Measurements from ENCODE around the gene RAPSN. TPM values are rescaled to one million over a fixed set of nuclear protein-coding genes. Genes with fewer than 3 reads are reported as not detected.

Gene RAPSN
- total RNA-seq, 4 donors from 2014 or later, result 0.67 TPM; not detected in 3

DNA sequence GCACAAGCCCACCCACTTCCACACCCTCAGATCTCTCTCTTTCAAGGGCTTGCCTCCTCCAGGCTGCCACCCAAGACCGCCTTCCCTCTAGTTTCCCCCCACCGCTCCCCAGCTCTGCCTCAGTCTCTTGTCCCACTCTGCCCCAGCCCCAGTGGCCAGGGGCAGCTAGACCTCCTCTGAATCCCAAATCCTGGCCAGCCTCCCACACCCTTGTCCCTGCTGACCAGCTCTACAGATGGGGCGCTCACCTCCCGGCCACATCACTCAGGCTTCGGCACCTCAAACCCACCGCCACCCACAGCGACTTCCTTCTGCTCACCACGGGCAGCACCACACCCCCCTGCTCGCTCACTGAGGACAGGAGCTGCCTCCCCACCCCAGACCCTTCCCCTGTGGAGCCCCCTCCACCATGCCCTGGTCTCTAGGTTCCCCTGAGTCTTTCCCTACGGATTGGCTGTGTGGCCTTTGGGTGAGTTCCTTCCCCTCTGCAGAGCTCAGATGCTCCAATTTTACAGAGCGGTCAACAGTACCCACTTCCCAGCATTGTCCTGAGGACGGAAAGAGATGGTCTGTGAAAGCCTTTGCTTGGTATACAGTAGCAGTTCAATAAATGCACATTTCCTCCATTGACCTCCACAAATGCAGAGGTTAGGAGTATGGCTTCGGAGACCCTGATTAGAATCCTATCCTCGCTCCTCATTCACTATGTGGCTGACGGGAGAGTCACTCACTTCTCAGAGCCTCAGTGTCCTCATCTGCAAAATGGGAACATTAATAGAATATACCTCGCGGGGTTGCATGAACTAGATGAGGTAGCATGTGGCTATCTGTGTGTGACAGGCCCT is 59.1 kb downstream of the RAPSN start:
- intact Hi-C loops (cut with DNase I), result no loop called here
- WGBS, 2 donors, result 85 to 92% methylated on average over 17 of the region's 17 CpGs
- Histone ChIP-seq H3K27me3 (no peaks in the 10 kb centered on the region), H3K27ac (no peak overlapping the region), H3K9me3 (no peaks in the 10 kb centered on the region), H3K36me3 (no peaks in the 10 kb centered on the region), H3K4me1 (peaks cover 0 to 5% of the 10 kb centered on the region in 2 donors), H3K4me3 (replicated peaks in 1 of 3) (no peak overlapping the region)
- TF ChIP-seq, protein P1, sequence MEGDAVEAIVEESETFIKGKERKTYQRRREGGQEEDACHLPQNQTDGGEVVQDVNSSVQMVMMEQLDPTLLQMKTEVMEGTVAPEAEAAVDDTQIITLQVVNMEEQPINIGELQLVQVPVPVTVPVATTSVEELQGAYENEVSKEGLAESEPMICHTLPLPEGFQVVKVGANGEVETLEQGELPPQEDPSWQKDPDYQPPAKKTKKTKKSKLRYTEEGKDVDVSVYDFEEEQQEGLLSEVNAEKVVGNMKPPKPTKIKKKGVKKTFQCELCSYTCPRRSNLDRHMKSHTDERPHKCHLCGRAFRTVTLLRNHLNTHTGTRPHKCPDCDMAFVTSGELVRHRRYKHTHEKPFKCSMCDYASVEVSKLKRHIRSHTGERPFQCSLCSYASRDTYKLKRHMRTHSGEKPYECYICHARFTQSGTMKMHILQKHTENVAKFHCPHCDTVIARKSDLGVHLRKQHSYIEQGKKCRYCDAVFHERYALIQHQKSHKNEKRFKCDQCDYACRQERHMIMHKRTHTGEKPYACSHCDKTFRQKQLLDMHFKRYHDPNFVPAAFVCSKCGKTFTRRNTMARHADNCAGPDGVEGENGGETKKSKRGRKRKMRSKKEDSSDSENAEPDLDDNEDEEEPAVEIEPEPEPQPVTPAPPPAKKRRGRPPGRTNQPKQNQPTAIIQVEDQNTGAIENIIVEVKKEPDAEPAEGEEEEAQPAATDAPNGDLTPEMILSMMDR (IDR thresholded peaks at IDR 0.05), result no peak
- no peak for TF ChIP-seq POLR2A (IDR thresholded peaks at IDR 0.05)
- DNase-seq, result no peak

DNA sequence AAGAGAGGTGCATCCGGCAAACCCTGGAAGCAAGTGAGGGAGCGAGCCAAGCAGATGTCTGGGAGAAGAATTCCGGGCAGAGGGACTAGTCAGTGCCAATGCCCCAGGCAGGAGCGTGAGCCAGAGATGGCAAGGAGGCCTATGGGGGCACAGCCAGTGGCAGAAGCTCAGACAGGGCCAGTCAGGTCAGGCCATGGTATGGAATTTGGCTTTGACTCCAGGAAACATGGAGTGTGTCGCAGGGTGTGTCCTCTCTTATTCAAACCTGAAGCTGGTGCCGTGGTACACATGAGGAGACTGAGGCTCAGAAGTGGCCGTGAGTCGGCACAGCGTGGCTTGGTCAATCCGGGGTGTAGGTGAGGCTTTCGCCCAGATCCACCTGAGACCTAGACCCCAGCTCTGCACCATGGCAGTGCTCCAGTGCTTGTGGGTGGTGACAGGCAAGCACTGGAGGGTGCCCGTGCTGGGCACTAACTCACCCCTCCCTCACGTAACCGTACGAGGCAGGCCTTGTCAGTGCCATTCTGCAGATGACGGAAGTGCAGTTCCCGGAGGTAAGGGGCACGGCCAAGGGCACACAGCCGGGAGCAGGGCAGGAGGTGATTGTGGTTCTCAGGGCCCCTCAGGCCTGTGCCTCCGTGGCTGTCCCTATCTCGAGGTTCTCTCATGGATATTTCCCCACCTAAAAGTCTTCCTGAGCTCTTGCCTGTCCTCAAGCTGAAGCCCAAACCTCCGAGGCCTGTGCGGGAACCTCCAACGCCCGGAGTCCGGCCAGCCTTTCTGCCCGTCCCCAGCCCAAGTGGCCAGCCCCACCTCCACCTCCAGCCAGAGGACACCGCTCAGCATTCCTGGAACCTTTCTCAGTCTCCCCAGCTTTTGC is 60.0 kb downstream of the RAPSN start:
- Histone ChIP-seq H3K27ac (no peak overlapping the region), H3K36me3 (no peaks in the 10 kb centered on the region), H3K4me1 (no peaks in the 10 kb centered on the region), H3K9me3 (no peaks in the 10 kb centered on the region), H3K4me3 (replicated peaks in 1 of 3) (no peak overlapping the region), H3K27me3 (no peaks in the 10 kb centered on the region)
- 89 to 90% methylated on average over 18 to 28 of the region's 28 CpGs for WGBS, 2 donors
- TF ChIP-seq POLR2A (IDR thresholded peaks at IDR 0.05), result no peak
- TF ChIP-seq, protein P1 (IDR thresholded peaks at IDR 0.05), result no peak
- intact Hi-C loops (cut with DNase I), result no loop called here
- DNase-seq, result no peak

DNA sequence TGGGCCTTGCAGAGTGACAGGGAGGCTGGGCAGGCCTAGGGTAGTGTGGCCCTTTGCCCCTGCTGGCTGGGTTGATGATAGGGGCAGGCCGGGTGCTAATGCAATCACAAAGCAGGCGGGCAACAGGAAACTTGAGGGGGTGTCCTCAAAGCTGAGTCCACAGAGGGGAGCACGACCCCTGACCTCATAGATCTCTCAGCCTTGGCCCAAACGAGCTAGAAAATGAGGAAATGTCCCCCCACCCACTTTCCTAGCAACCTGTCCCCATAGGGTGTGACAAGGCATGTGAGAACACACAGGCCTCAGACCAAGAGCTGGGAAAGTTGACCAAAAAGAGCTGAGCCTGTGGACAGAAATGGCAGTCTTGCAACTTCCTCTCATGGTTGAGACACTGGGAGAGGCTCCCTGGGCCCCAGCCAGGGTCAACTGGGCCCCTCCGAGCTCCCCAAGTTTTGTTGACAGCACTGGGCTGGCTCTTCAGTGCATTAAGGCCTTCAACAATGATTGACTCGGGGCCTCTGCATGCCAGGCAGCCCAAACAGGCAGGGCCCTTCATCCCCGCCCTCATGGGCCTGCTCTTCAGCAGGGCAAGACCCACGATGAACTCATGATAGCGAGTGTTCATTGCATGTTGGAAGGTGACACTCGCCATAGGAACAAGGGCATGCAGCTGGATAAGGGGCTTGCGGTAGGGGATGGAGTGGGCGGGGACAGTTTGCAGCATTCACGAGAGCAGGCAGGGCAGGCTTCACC is 60.8 kb downstream of the RAPSN start:
- Histone ChIP-seq H3K4me1 (no peaks in the 10 kb centered on the region), H3K36me3 (no peaks in the 10 kb centered on the region), H3K4me3 (replicated peaks in 1 of 3) (no peak overlapping the region), H3K9me3 (no peaks in the 10 kb centered on the region), H3K27me3 (no peaks in the 10 kb centered on the region), H3K27ac (no peak overlapping the region)
- 78 to 80% methylated on average over 12 to 13 of the region's 13 CpGs for WGBS, 2 donors
- intact Hi-C loops (cut with DNase I), result no loop called here
- no peak for DNase-seq
- TF ChIP-seq POLR2A (IDR thresholded peaks at IDR 0.05), result no peak
- TF ChIP-seq, protein P1 (IDR thresholded peaks at IDR 0.05), result no peak

Small RNA genes within 50 kb of the gene (microRNA-seq; reads per million reads assigned to microRNA genes)
- not detected for gene MIR4487

Small RNA genes within 50 kb of the gene (small RNA-seq; reads per million reads assigned to genes)
- not detected for gene MIR4487

Other genes with a start within 250 kb of the RAPSN start
- gene DDB2, start 234.2 kb downstream of the RAPSN start, total RNA-seq, result 10 to 100 TPM; 10.6 to 19.3 (median 12.9) TPM
- gene ACP2, start 200.3 kb downstream of the RAPSN start, total RNA-seq, result 10 to 100 TPM; 32.4 to 98.5 (median 73.3) TPM
- 10 to 100 TPM; 27.5 to 58.3 (median 42.5) TPM for gene NR1H3, start 191.1 kb downstream of the RAPSN start, total RNA-seq
- gene MADD, start 179.0 kb downstream of the RAPSN start, total RNA-seq, result 10 to 100 TPM; 29.0 to 49.7 (median 38.1) TPM
- not detected for gene MYBPC3, start 96.4 kb downstream of the RAPSN start, total RNA-seq
- 10 to 100 TPM in 1 of 4 donors, 1 to 10 TPM in 3; 4.8 to 18.0 (median 5.8) TPM for gene SPI1, start 70.6 kb downstream of the RAPSN start, total RNA-seq
- gene SLC39A13, start 40.5 kb downstream of the RAPSN start, total RNA-seq, result 10 to 100 TPM; 51.3 to 84.3 (median 66.8) TPM
- gene PSMC3, start 22.7 kb downstream of the RAPSN start, total RNA-seq, result 100 to 1,000 TPM in 2 of 4 donors, 10 to 100 TPM in 2; 92.7 to 240 (median 123) TPM
- 100 to 1,000 TPM in 3 of 4 donors, 10 to 100 TPM in 1; 87.3 to 144 (median 111) TPM for gene CELF1, start 104.0 kb upstream of the RAPSN start, total RNA-seq
- gene PTPMT1, start 116.5 kb upstream of the RAPSN start, total RNA-seq, result 100 to 1,000 TPM in 3 of 4 donors, 10 to 100 TPM in 1; 93.9 to 149 (median 125) TPM
- 10 to 100 TPM; 22.8 to 34.5 (median 30.7) TPM for gene KBTBD4, start 129.8 kb upstream of the RAPSN start, total RNA-seq
- gene NDUFS3, start 129.9 kb upstream of the RAPSN start, total RNA-seq, result 10 to 100 TPM; 42.6 to 84.3 (median 81.2) TPM
- gene FAM180B, start 137.5 kb upstream of the RAPSN start, total RNA-seq, result 1 to 10 TPM in 3 of 4 donors, under 1 TPM in 1; 0.83 to 3.1 (median 1.4) TPM
- 1 to 10 TPM; 1.1 to 3.7 (median 1.9) TPM for gene C1QTNF4, start 145.3 kb upstream of the RAPSN start, total RNA-seq
- gene MTCH2, start 193.4 kb upstream of the RAPSN start, total RNA-seq, result 100 to 1,000 TPM in 1 of 4 donors, 10 to 100 TPM in 3; 70.3 to 126 (median 82.2) TPM